Stimulated activated CD8-positive, alpha-beta memory T cell treated with anti-CD3 and anti-CD28 coated beads, Interleukin-2, amount 100 ng/mL, for 48 hours (primary cell): ENCODE measurements around the gene LINC00237.

Source experiments
- DNase-seq, 2 donors: peaks; one replicate each; pipeline ENCODE4 v3.0.0-alpha.2; 2020; ENCODE audit warnings: low read depth in 2 of 2

Gene LINC00237

GRCh38 chr20:21096321-21097043, 9.7 kb downstream of the LINC00237 start:
- no peak for DNase-seq

- DNase-seq: no peak
Observed at GRCh38 chr20:21092806-21093205, 13.4 kb downstream of the LINC00237 start.

GRCh38 chr20:21090721-21091120, 15.4 kb downstream of the LINC00237 start:
- no peak for DNase-seq

- DNase-seq: no peak
Observed at GRCh38 chr20:21090111-21090618, 16.0 kb downstream of the LINC00237 start.

GRCh38 chr20:21089391-21089790, 16.8 kb downstream of the LINC00237 start:
- DNase-seq: no peak

- DNase-seq: no peak
Observed at GRCh38 chr20:21087862-21088540, 18.2 kb downstream of the LINC00237 start.

GRCh38 chr20:21083825-21084325, 22.3 kb downstream of the LINC00237 start:
- DNase-seq: no peak

- DNase-seq: no peak
Observed at GRCh38 chr20:21082584-21082983, 23.6 kb downstream of the LINC00237 start.

GRCh38 chr20:21077809-21078345, 28.3 kb downstream of the LINC00237 start:
- no peak for DNase-seq

GRCh38 chr20:21076073-21076472, 30.1 kb downstream of the LINC00237 start:
- DNase-seq: no peak

GRCh38 chr20:21075471-21075870, 30.7 kb downstream of the LINC00237 start:
- no peak for DNase-seq

GRCh38 chr20:21074605-21075336, 31.4 kb downstream of the LINC00237 start:
- no peak for DNase-seq

GRCh38 chr20:21067255-21067654, 38.9 kb downstream of the LINC00237 start:
- DNase-seq: no peak

- DNase-seq: no peak
Observed at GRCh38 chr20:21064924-21065323, 41.2 kb downstream of the LINC00237 start.

- DNase-seq: no peak
Observed at GRCh38 chr20:21063276-21063675, 42.9 kb downstream of the LINC00237 start.

GRCh38 chr20:21053002-21053762, 53.0 kb downstream of the LINC00237 start:
- DNase-seq: no peak

GRCh38 chr20:21052686-21053001, 53.5 kb downstream of the LINC00237 start:
- no peak for DNase-seq

- DNase-seq: no peak
Observed at GRCh38 chr20:21052241-21052640, 53.9 kb downstream of the LINC00237 start.

- DNase-seq: no peak
Observed at GRCh38 chr20:21050710-21051109, 55.4 kb downstream of the LINC00237 start.

GRCh38 chr20:21049305-21049828, 56.8 kb downstream of the LINC00237 start:
- DNase-seq: no peak

- peak; percentile 13 to 46 for DNase-seq
Observed at GRCh38 chr20:21048841-21049273, 57.3 kb downstream of the LINC00237 start.
